K562 (cell line): ENCODE measurements around the gene PNMT. TPM values are rescaled to one million over a fixed set of nuclear protein-coding genes. Genes with fewer than 3 reads are reported as not detected.

Experiments used
- CBFB ChIP-seq: sonication (generic); formaldehyde crosslinking; IDR thresholded peaks from 2 replicates; pipeline ENCODE4 v1.4.0; 2020; ENCODE audit warnings: mild to moderate bottlenecking, missing genetic modification reagents
- CREB5 ChIP-seq: fragments of 250-450 bp; sonication (Bioruptor Pico); IDR thresholded peaks from 2 replicates; pipeline ENCODE4 v1.5.0; 2020; ENCODE audit warnings: mild to moderate bottlenecking
- JUNB ChIP-seq: fragments of 450-650 bp; formaldehyde crosslinking; conservative IDR thresholded peaks from 2 replicates; pipeline ENCODE4 v1.4.0; 2020; ENCODE audit warnings: mild to moderate bottlenecking
- KDM1A ChIP-seq, 2 experiments: fragments of 450-650 bp; IDR thresholded peaks; 2 replicates each; pipeline ENCODE4 v1.6.1; 2016; ENCODE audit warnings: mild to moderate bottlenecking in 2 of 2
- KHSRP ChIP-seq: fragments of 450-650 bp; IDR thresholded peaks from 2 replicates; pipeline ENCODE4 v1.6.1; 2017
- NBN ChIP-seq: fragments of 450-650 bp; IDR thresholded peaks from 2 replicates; pipeline ENCODE4 v1.6.1; 2016; ENCODE audit warnings: low read depth, mild to moderate bottlenecking
- RUNX1 ChIP-seq: sonication (generic); IDR thresholded peaks from 2 replicates; pipeline ENCODE4 v1.6.1; 2016; ENCODE audit warnings: antibody characterized with exemption, low read depth
- SMARCC2 ChIP-seq: fragments of 450-650 bp; IDR thresholded peaks from 2 replicates; pipeline ENCODE4 v1.6.1; 2017; ENCODE audit warnings: antibody characterized with exemption, moderate library complexity, mild to moderate bottlenecking, low read depth
- TEAD4 ChIP-seq, 2 experiments: sonication (generic) in 1 of 2; formaldehyde crosslinking in 1 of 2; IDR thresholded peaks; 2 replicates each; pipeline versions ENCODE4 v1.6.1 to v1.8.0; 2012 to 2022; ENCODE audit warnings: borderline replicate concordance in 1 of 2, inconsistent platforms in 1 of 2, low read length in 1 of 2, mild to moderate bottlenecking in 1 of 2, missing genetic modification reagents in 1 of 2
- USF1 ChIP-seq: sonication (generic); formaldehyde crosslinking; IDR thresholded peaks from 2 replicates; pipeline ENCODE4 v1.9.0; 2022; ENCODE audit warnings: mild to moderate bottlenecking, missing genetic modification reagents
- ZNF121 ChIP-seq: sonication (generic); formaldehyde crosslinking; conservative IDR thresholded peaks from 2 replicates; pipeline ENCODE4 v1.8.0; 2022; ENCODE audit warnings: missing genetic modification reagents
- ZNF511 ChIP-seq: sonication (generic); formaldehyde crosslinking; IDR thresholded peaks from 2 replicates; pipeline ENCODE4 v1.8.0; 2022; ENCODE audit warnings: mild to moderate bottlenecking, missing genetic modification reagents
- ZNF668 ChIP-seq: fragments of 250-450 bp; sonication (Bioruptor Pico); IDR thresholded peaks from 2 replicates; pipeline ENCODE4 v1.8.0; 2022; ENCODE audit warnings: mild to moderate bottlenecking, inconsistent platforms
- polyA plus RNA-seq, 8 experiments: library from polyadenylated mRNA; depleted of rRNA in 4 of 8; stranded (reverse) in 5 of 8; unstranded in 3 of 8; fragments of >200 nt; fragmentation: Nextera tagmentation in 2 of 8; fragmentation: Illumina TruSeq in 1 of 8; extraction: Ambion mirVana in 2 of 8; extraction: Trizol in 1 of 8; gene quantifications; 2 replicates each; pipeline versions ENCODE4 v1.2.1 to v1.2.3, GENCODE V29; 2011 to 2014; ENCODE audit warnings: inconsistent platforms in 1 of 8, missing spikeins in 1 of 8
- total RNA-seq, 7 experiments: library from RNA; depleted of rRNA in 6 of 7; stranded (reverse); fragments of >200 nt in 6 of 7; fragmentation: Illumina TruSeq in 2 of 7; extraction: Trizol in 2 of 7; gene quantifications; 2 replicates each; pipeline versions ENCODE4 v1.2.1 to v1.2.3, GENCODE V29; 2011 to 2021; ENCODE audit warnings: low replicate concordance in 1 of 7
- TF ChIP-seq, protein P1 (sequence below): sonication (generic); formaldehyde crosslinking; IDR thresholded peaks from 2 replicates; pipeline ENCODE4 v1.4.0; 2020; ENCODE audit warnings: mild to moderate bottlenecking, missing genetic modification reagents
- TF ChIP-seq, protein P2 (sequence below): sonication (generic); formaldehyde crosslinking; IDR thresholded peaks from 2 replicates; pipeline ENCODE4 v1.8.0; 2022; ENCODE audit warnings: mild to moderate bottlenecking, missing genetic modification reagents

PNMT gene
- total and polyA plus RNA-seq, 9 of the 15 experiments (the other 6 are each of a cell fraction or from before 2014, with no cell fraction given): 0.55 to 18.1 (median 5.8) TPM

DNA sequence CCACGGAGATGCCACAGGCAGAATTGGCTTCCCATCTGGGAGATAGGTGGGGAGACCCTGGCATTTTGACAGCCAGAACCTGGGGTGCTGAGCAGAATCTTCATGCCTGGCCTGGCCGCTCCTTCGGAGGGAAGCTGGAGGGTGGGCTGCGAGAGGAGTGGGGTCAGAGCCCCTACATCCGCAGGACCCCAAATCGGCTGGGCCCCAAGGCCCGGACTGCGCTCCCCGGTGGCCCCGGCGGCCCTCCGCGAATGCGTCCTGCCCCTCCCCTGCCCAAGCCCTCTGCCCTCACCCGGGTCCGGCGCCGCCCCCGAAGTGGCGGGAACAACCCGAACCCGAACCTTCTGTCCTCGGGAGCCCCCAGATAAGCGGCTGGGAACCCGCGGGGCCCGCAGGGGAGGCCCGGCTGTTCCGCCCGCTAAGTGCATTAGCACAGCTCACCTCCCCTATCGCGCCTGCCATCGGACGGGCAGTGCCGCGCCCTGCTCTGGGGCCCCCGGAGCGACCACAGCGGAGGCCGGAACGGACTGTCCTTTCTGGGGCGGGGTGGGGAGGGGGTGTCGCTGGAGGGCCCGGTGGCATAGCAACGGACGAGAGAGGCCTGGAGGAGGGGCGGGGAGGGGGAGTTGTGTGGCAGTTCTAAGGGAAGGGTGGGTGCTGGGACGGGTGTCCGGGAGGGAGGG lies 850 bp upstream of the PNMT start (continued):
- TF ChIP-seq CREB5 (no peak), ZNF511 (CRISPR knock-in tag) (0 out of 2 replicates have a peak, but pooled peaks have one; percentile 37), ZNF668 (CRISPR knock-in tag) (peak; percentile 8; the same call in 1 of the 2 replicates), NBN (no peak; the same call in 1 of the 2 replicates), USF1 (CRISPR knock-in tag) (no peak), JUNB (CRISPR knock-in tag) (no peak), ZNF121 (CRISPR knock-in tag) (no peak), RUNX1 (no peak), CBFB (no peak), KDM1A (IDR thresholded peaks at IDR 0.05) (peak in 1 of 2 experiments; percentile 18; a peak in 1 of 4 replicates), KHSRP (no peak), TEAD4 (IDR thresholded peaks at IDR 0.05; ENCODE audit: low read length) (peak; percentile 47; the same call in 1 of the 2 replicates), TEAD4 (CRISPR knock-in tag; IDR thresholded peaks at IDR 0.05; ENCODE audit: borderline replicate concordance) (no peak), SMARCC2 (no peak)
- TF ChIP-seq, protein P1, sequence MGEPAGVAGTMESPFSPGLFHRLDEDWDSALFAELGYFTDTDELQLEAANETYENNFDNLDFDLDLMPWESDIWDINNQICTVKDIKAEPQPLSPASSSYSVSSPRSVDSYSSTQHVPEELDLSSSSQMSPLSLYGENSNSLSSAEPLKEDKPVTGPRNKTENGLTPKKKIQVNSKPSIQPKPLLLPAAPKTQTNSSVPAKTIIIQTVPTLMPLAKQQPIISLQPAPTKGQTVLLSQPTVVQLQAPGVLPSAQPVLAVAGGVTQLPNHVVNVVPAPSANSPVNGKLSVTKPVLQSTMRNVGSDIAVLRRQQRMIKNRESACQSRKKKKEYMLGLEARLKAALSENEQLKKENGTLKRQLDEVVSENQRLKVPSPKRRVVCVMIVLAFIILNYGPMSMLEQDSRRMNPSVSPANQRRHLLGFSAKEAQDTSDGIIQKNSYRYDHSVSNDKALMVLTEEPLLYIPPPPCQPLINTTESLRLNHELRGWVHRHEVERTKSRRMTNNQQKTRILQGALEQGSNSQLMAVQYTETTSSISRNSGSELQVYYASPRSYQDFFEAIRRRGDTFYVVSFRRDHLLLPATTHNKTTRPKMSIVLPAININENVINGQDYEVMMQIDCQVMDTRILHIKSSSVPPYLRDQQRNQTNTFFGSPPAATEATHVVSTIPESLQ: no peak
- TF ChIP-seq, protein P2, sequence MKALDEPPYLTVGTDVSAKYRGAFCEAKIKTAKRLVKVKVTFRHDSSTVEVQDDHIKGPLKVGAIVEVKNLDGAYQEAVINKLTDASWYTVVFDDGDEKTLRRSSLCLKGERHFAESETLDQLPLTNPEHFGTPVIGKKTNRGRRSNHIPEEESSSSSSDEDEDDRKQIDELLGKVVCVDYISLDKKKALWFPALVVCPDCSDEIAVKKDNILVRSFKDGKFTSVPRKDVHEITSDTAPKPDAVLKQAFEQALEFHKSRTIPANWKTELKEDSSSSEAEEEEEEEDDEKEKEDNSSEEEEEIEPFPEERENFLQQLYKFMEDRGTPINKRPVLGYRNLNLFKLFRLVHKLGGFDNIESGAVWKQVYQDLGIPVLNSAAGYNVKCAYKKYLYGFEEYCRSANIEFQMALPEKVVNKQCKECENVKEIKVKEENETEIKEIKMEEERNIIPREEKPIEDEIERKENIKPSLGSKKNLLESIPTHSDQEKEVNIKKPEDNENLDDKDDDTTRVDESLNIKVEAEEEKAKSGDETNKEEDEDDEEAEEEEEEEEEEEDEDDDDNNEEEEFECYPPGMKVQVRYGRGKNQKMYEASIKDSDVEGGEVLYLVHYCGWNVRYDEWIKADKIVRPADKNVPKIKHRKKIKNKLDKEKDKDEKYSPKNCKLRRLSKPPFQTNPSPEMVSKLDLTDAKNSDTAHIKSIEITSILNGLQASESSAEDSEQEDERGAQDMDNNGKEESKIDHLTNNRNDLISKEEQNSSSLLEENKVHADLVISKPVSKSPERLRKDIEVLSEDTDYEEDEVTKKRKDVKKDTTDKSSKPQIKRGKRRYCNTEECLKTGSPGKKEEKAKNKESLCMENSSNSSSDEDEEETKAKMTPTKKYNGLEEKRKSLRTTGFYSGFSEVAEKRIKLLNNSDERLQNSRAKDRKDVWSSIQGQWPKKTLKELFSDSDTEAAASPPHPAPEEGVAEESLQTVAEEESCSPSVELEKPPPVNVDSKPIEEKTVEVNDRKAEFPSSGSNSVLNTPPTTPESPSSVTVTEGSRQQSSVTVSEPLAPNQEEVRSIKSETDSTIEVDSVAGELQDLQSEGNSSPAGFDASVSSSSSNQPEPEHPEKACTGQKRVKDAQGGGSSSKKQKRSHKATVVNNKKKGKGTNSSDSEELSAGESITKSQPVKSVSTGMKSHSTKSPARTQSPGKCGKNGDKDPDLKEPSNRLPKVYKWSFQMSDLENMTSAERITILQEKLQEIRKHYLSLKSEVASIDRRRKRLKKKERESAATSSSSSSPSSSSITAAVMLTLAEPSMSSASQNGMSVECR (CRISPR knock-in tag): no peak
